Duodenal mucosa (tissue), 2 donors: ENCODE data around the gene CEP78.
"Not testable (repeated sequence)": the region's sequence is repeated elsewhere in the genome, so short reads cannot be mapped to it uniquely, and the experiment has no call there.

ENCODE experiments used
- H3K27ac ChIP-seq: one replicate; pipeline ENCODE4 v1.7.0; 2013; ENCODE audit warnings: low read depth, low read length
- H3K27me3 ChIP-seq, 2 donors: one replicate each; pipeline ENCODE4 v1.7.0; 2013; ENCODE audit warnings: low read length in 2 of 2, control low read depth in 1 of 2; ENCODE audit not compliant: insufficient read depth in 2 of 2, control insufficient read depth in 1 of 2
- H3K36me3 ChIP-seq, 2 donors: one replicate each; pipeline ENCODE4 v1.7.0; 2013; ENCODE audit warnings: low read length in 2 of 2, control low read depth in 1 of 2; ENCODE audit not compliant: insufficient read depth in 2 of 2, control insufficient read depth in 1 of 2
- H3K4me1 ChIP-seq, 2 donors: one replicate each; pipeline ENCODE4 v1.7.0; 2013; ENCODE audit warnings: low read length in 2 of 2, control low read depth in 1 of 2; ENCODE audit not compliant: insufficient read depth in 2 of 2, control insufficient read depth in 1 of 2
- H3K4me3 ChIP-seq, 2 donors: one replicate each; pipeline ENCODE4 v1.7.0; 2013; ENCODE audit warnings: low read length in 2 of 2, low read depth in 1 of 2
- H3K9ac ChIP-seq, 2 donors: one replicate each; pipeline ENCODE4 v1.7.0; 2013; ENCODE audit warnings: low read length in 2 of 2, low read depth in 1 of 2
- H3K9me3 ChIP-seq, 2 donors: one replicate each; pipeline ENCODE4 v1.7.0; 2013; ENCODE audit warnings: low read length in 2 of 2, control low read depth in 1 of 2; ENCODE audit not compliant: control insufficient read depth in 1 of 2

The CEP78 gene

GRCh38 chr9:78280982-78281668 lies 45.2 kb downstream of the CEP78 start:
- Histone ChIP-seq H3K9me3 (no peaks in the 10 kb centered on the region), H3K36me3 (no peaks in the 10 kb centered on the region), H3K4me3 (no peak overlapping the region), H3K9ac (no peak overlapping the region), H3K4me1 (no peaks in the 10 kb centered on the region), H3K27me3 (no peaks in the 10 kb centered on the region), H3K27ac (no peak overlapping the region)

- H3K9ac ChIP-seq, H3K9me3 ChIP-seq, H3K27me3 ChIP-seq, H3K27ac ChIP-seq, H3K4me3 ChIP-seq, H3K36me3 ChIP-seq, H3K4me1 ChIP-seq: not testable (repeated sequence)
Measured at GRCh38 chr9:78284181-78284580, 48.3 kb downstream of the CEP78 start.

GRCh38 chr9:78286125-78286524 lies 50.2 kb downstream of the CEP78 start:
- Histone ChIP-seq H3K27me3 (no peaks in the 10 kb centered on the region), H3K4me1 (no peaks in the 10 kb centered on the region), H3K4me3 (no peak overlapping the region), H3K27ac (no peak overlapping the region), H3K9ac (no peak overlapping the region), H3K36me3 (no peaks in the 10 kb centered on the region), H3K9me3 (no peaks in the 10 kb centered on the region)

DNA sequence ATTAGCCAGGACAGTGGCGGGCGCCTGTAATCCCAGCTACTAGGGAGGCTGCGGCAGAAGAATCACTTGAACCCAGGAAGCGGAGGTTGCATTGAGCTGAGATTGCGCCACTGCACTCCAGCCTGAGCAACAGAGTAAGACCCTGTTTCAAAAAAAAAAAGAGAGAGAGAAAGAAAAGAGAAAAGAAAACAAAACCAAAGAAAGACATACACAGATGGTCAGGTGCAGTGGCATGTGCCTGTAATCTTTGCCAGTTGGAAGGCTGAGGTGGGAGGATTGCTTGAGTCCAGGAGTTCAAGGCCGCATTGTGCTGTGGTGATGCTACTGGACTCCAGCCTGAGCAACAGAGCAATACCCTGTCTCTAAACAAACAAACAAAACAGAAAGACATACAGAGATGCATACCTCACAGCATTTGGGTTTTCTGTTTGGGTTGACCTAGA lies 51.1 kb downstream of the CEP78 start:
- no peak overlapping the region for H3K4me3 ChIP-seq
- no peaks in the 10 kb centered on the region for H3K36me3 ChIP-seq
- H3K27me3 ChIP-seq, result no peaks in the 10 kb centered on the region
- no peaks in the 10 kb centered on the region for H3K9me3 ChIP-seq
- H3K27ac ChIP-seq, result no peak overlapping the region
- no peaks in the 10 kb centered on the region for H3K4me1 ChIP-seq
- H3K9ac ChIP-seq, result no peak overlapping the region

DNA sequence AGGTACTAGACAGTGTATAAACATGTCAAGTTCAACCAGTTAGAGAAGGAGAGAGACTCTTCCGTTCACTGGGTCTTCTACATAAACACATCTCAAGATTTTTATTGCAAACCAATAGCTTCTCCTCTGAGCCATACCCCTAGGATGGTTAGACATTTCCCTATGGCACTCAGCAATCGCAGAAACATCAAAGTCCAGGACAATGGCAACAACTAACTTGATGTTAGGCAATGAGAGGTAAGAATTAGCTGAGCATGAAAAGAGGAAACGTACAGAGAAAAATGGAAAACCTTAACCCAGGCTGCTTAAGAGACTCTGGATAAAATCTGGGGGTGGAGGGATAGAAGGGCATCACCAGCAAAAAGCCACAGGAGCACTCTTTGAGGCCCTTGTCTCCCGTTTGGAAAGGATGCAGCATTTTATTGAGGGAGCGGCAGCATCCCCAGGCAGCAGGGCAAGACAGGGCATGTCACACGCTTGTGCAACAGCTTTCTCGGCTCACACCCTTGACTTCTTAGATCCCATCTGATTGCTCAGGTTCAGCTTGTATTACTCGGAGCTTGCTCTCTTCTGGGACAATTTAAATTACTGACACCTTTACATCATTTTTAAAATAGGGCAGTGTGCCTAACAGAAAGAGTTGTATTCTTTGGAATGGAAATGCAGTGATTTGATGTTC lies 52.5 kb downstream of the CEP78 start:
- Histone ChIP-seq H3K27me3 (no peaks in the 10 kb centered on the region), H3K27ac (no peak overlapping the region), H3K4me1 (no peaks in the 10 kb centered on the region), H3K9ac (no peak overlapping the region), H3K36me3 (no peaks in the 10 kb centered on the region), H3K4me3 (no peak overlapping the region), H3K9me3 (no peaks in the 10 kb centered on the region)

DNA sequence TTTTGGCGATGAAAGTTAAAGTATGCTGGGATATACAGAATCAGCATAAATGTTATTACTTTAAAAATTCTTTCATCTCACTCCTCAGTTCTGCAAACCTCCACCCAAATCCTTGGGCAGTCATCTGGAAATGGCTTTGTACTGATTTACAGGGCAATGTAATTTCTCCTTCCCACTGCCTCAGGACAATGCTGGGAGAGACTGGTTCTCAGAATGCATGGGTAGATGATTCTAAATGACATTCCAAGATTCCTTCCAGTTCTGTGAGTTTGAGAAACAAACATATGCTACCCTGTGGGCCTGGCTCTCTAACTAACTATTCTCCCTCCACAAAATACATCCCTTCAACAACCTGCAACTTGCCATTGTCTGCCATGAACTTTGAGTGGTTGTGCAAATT lies 53.6 kb downstream of the CEP78 start:
- Histone ChIP-seq H3K9me3 (no peaks in the 10 kb centered on the region), H3K4me1 (no peaks in the 10 kb centered on the region), H3K4me3 (no peak overlapping the region), H3K9ac (no peak overlapping the region), H3K27ac (no peak overlapping the region), H3K27me3 (no peaks in the 10 kb centered on the region), H3K36me3 (no peaks in the 10 kb centered on the region)

DNA sequence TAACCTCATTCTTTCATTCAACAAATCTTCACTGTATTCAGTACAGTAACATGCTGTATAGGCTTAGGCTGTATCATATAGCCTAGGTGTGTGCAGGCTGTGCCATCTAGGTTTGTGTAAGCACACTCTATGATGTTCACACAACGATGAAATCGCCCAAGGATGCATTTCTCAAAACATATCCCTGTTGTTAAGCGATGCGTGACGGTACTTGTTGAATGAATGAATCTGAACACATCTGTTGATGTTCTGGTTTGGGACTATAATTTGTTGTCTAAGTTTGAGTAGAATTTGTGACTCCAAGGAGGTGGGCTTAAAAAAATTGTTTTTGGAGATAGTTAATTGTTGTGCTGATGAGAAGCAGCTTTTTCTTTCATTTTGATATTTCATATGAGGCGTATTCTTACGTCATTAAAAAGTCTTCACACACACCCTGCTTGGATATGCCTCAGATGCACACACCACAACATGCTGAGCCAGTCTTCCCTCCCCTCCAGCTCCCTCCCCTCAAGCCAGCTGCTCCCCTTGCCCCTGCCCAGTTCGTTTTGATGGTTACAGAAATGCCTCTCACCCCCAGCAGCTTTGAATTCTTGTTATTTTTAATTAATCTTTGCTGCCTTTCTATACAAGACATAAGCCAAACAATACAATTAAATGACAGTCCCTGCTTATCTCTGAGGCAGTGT lies 55.5 kb downstream of the CEP78 start:
- H3K27ac ChIP-seq, result no peak overlapping the region
- H3K27me3 ChIP-seq, result no peaks in the 10 kb centered on the region
- H3K9ac ChIP-seq, result no peak overlapping the region
- H3K36me3 ChIP-seq, result no peaks in the 10 kb centered on the region
- no peaks in the 10 kb centered on the region for H3K4me1 ChIP-seq
- H3K4me3 ChIP-seq, result no peak overlapping the region
- H3K9me3 ChIP-seq, result no peaks in the 10 kb centered on the region

- no peak overlapping the region for H3K4me3 ChIP-seq
- H3K4me1 ChIP-seq, result peaks cover under 1% of the 10 kb centered on the region in 2 donors
- H3K36me3 ChIP-seq, result no peaks in the 10 kb centered on the region
- no peaks in the 10 kb centered on the region for H3K27me3 ChIP-seq
- no peaks in the 10 kb centered on the region for H3K9me3 ChIP-seq
- no peak overlapping the region for H3K9ac ChIP-seq
- no peak overlapping the region for H3K27ac ChIP-seq
Measured at GRCh38 chr9:78292026-78292425, 56.2 kb downstream of the CEP78 start.

- H3K9me3 ChIP-seq, result no peaks in the 10 kb centered on the region
- no peaks in the 10 kb centered on the region for H3K36me3 ChIP-seq
- H3K27ac ChIP-seq, result no peak overlapping the region
- no peaks in the 10 kb centered on the region for H3K27me3 ChIP-seq
- no peak overlapping the region for H3K4me3 ChIP-seq
- peaks cover 8 to 9% of the 10 kb centered on the region in 2 donors for H3K4me1 ChIP-seq
- no peak overlapping the region for H3K9ac ChIP-seq
Measured at GRCh38 chr9:78292716-78293497, 57.0 kb downstream of the CEP78 start.
